ENCODE data around the gene SBNO2. TPM values are rescaled to one million over a fixed set of nuclear protein-coding genes. Genes with fewer than 3 reads are reported as not detected.

The SBNO2 gene
- total and polyA plus RNA-seq, 2 of the 4 experiments (the other 2 are of a cell fraction), result 13.4 to 40.5 TPM

DNA sequence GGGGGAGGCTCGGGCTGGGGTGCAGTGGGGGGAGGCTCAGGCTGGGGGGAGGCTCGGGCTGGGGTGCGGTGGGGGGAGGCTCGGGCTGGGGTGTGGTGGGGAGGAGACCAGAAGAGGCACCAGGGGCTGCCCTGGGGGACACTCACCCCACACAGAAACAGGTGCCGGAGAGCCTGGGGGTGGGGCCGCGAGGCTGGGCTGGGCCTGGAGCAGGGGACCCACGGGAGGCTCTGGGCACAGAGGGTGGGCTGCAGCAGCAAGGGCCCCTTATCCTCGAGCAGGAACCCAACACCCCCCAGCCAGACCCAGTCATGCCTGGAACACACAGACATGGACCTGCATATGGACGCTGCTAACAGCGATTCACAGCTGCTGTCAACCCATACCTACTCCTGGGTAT is 35.9 kb downstream of the SBNO2 start:
- H3K27ac ChIP-seq (ENCODE audit: insufficient read depth, low read length), result no peak overlapping the region
- no peak overlapping the region for H2AFZ ChIP-seq (replicated peaks; ENCODE audit: low read length, poor library complexity)
- TF ChIP-seq, protein P1, sequence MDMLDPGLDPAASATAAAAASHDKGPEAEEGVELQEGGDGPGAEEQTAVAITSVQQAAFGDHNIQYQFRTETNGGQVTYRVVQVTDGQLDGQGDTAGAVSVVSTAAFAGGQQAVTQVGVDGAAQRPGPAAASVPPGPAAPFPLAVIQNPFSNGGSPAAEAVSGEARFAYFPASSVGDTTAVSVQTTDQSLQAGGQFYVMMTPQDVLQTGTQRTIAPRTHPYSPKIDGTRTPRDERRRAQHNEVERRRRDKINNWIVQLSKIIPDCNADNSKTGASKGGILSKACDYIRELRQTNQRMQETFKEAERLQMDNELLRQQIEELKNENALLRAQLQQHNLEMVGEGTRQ (IDR thresholded peaks at IDR 0.05; ENCODE audit: low read depth, low read length), result no peak
- TF ChIP-seq, protein P2, sequence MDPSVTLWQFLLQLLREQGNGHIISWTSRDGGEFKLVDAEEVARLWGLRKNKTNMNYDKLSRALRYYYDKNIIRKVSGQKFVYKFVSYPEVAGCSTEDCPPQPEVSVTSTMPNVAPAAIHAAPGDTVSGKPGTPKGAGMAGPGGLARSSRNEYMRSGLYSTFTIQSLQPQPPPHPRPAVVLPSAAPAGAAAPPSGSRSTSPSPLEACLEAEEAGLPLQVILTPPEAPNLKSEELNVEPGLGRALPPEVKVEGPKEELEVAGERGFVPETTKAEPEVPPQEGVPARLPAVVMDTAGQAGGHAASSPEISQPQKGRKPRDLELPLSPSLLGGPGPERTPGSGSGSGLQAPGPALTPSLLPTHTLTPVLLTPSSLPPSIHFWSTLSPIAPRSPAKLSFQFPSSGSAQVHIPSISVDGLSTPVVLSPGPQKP (IDR thresholded peaks at IDR 0.05; ENCODE audit: borderline replicate concordance, low read depth, low read length), result no peak
- TF ChIP-seq NFE2L2 (IDR thresholded peaks at IDR 0.05; ENCODE audit: low read depth, low read length) (no peak), FOS (IDR thresholded peaks at IDR 0.05; ENCODE audit: low read depth, low read length) (no peak), MAFK (IDR thresholded peaks at IDR 0.05; ENCODE audit: low read depth, low read length) (no peak), RCOR1 (IDR thresholded peaks at IDR 0.05; ENCODE audit: insufficient replicate concordance, low read length) (no peak), RFX5 (IDR thresholded peaks at IDR 0.05; ENCODE audit: low read depth, low read length) (no peak), CHD1 (IDR thresholded peaks at IDR 0.05; ENCODE audit: low read depth, low read length) (no peak), SMC3 (IDR thresholded peaks at IDR 0.05; ENCODE audit: low read depth, low read length) (no peak), RAD21 (IDR thresholded peaks at IDR 0.05; ENCODE audit: low read length) (no peak), CEBPB (IDR thresholded peaks at IDR 0.05; ENCODE audit: low read depth, low read length) (no peak), BHLHE40 (IDR thresholded peaks at IDR 0.05; ENCODE audit: low read depth, low read length) (no peak), POLR2A (IDR thresholded peaks at IDR 0.05; ENCODE audit: low read depth, low read length) (no peak), MXI1 (IDR thresholded peaks at IDR 0.05; ENCODE audit: borderline replicate concordance, low read depth, low read length) (no peak), MAZ (IDR thresholded peaks at IDR 0.05; ENCODE audit: borderline replicate concordance, low read depth, low read length) (no peak)
- TF ChIP-seq, protein P3, sequence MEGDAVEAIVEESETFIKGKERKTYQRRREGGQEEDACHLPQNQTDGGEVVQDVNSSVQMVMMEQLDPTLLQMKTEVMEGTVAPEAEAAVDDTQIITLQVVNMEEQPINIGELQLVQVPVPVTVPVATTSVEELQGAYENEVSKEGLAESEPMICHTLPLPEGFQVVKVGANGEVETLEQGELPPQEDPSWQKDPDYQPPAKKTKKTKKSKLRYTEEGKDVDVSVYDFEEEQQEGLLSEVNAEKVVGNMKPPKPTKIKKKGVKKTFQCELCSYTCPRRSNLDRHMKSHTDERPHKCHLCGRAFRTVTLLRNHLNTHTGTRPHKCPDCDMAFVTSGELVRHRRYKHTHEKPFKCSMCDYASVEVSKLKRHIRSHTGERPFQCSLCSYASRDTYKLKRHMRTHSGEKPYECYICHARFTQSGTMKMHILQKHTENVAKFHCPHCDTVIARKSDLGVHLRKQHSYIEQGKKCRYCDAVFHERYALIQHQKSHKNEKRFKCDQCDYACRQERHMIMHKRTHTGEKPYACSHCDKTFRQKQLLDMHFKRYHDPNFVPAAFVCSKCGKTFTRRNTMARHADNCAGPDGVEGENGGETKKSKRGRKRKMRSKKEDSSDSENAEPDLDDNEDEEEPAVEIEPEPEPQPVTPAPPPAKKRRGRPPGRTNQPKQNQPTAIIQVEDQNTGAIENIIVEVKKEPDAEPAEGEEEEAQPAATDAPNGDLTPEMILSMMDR (conservative IDR thresholded peaks at IDR 0.05; ENCODE audit: low read depth, low read length), result no peak
- no peak overlapping the region for H3K4me2 ChIP-seq (ENCODE audit: low read depth, low read length)
- no peak overlapping the region for H3K4me3 ChIP-seq (ENCODE audit: insufficient read depth, low read depth, low read length)
- WGBS, 2 experiments (ENCODE audit: extremely low coverage in 2 of 2, insufficient read length in 1 of 2), result 80% methylated on average over 5 of the region's 11 CpGs; no CpG with 5 or more reads in 1 of the 2 experiments
- H3K36me3 ChIP-seq (ENCODE audit: control insufficient read depth, insufficient read depth, low read length), result peaks cover 43% of the 10 kb centered on the region
- intact Hi-C loops (cut with micrococcal nuclease) (no loop called here), in situ Hi-C loops (cut with MboI; ENCODE audit: low sequenced_read_pairs) (no loop called here), dilution Hi-C loops (cut with HindIII; ENCODE audit: low sequenced_read_pairs, unreplicated experiment) (no loop called here)
- no peak overlapping the region for H2BK120ac ChIP-seq (ENCODE audit: low read depth, low read length)
- no peaks in the 10 kb centered on the region for H3K9me3 ChIP-seq (ENCODE audit: control insufficient read depth, insufficient read depth, low read length)
- no peak overlapping the region for H3K14ac ChIP-seq (replicated peaks; ENCODE audit: low read depth, low read length)
- peaks cover 18 to 58% of the 10 kb centered on the region in 2 experiments for H3K79me1 ChIP-seq (ENCODE audit: low read depth in 1 of 2, low read length in 2 of 2)
- no peak overlapping the region for H4K5ac ChIP-seq (ENCODE audit: low read depth, low read length)
- H3K18ac ChIP-seq (ENCODE audit: low read depth, low read length), result no peak overlapping the region
- H3K23ac ChIP-seq (ENCODE audit: low read depth, low read length), result no peak overlapping the region
- no peak overlapping the region for H3K56ac ChIP-seq (ENCODE audit: extremely low read depth, insufficient read depth, low read length)
- no peak overlapping the region for H4K8ac ChIP-seq (ENCODE audit: low read depth in 2 of 2, low read length in 2 of 2)
- ATAC-seq (ENCODE audit: low read depth) (no peak), DNase-seq (no peak)
- H2AK9ac ChIP-seq (replicated peaks; ENCODE audit: low read depth, low read length, poor library complexity), result no peak overlapping the region
- no peak overlapping the region for H4K91ac ChIP-seq (ENCODE audit: insufficient read depth, low read depth, low read length)
- no peak overlapping the region for H2BK5ac ChIP-seq (ENCODE audit: low read depth, low read length, poor library complexity, severe bottlenecking)
- no peak overlapping the region for H3K4ac ChIP-seq (ENCODE audit: low read depth, low read length)
- H3K4me1 ChIP-seq (ENCODE audit: control insufficient read depth, insufficient read depth, low read length), result peaks cover 3% of the 10 kb centered on the region
- no peak overlapping the region for H2BK15ac ChIP-seq (ENCODE audit: low read depth, low read length)
- H2BK20ac ChIP-seq (ENCODE audit: low read depth, low read length), result no peak overlapping the region
- H3K9me1 ChIP-seq (ENCODE audit: insufficient read depth, low read length), result peaks cover 4% of the 10 kb centered on the region; the same call in 1 of the 2 replicates
- no TSS peak for BruUV-seq (replicated peaks)
- CTCF ChIA-PET, result no interaction called here
- peaks cover 21% of the 10 kb centered on the region for H4K20me1 ChIP-seq (ENCODE audit: insufficient read depth, low read length)
- POLR2A ChIA-PET (ENCODE audit: unreplicated experiment), result no interaction called here
- no peak overlapping the region for H3K9ac ChIP-seq (ENCODE audit: low read depth, low read length)
- no peak overlapping the region for H2AK5ac ChIP-seq (ENCODE audit: low read depth, low read length)
- H3K27me3 ChIP-seq (ENCODE audit: control insufficient read depth, insufficient read depth, low read length), result no peaks in the 10 kb centered on the region

Data from IMR-90 (cell line).